ENCODE results near the gene RNGTT. TPM values are rescaled to one million over a fixed set of nuclear protein-coding genes. Genes with fewer than 3 reads are reported as not detected.

The RNGTT gene
- total and polyA plus RNA-seq, 10 of the 15 experiments (the other 5 are each of a cell fraction or from before 2014, with no cell fraction given), result 7.7 to 30.4 (median 22.2) TPM

- DNase-seq (ENCODE audit: low read depth, low spot score), result no peak
- POLR2A ChIA-PET, result no interaction called here
- peaks cover 5% of the 10 kb centered on the region for H3K9me3 ChIP-seq (replicated peaks; ENCODE audit: control insufficient read depth, insufficient read depth, low read length)
- H4K20me1 ChIP-seq (ENCODE audit: control insufficient read depth, insufficient read depth), result no peaks in the 10 kb centered on the region
- no peak overlapping the region for H2AFZ ChIP-seq (ENCODE audit: control insufficient read depth, low read depth, low read length)
- no peaks in the 10 kb centered on the region for H3K4me1 ChIP-seq (ENCODE audit: control insufficient read depth, insufficient read depth, low read length)
- H3K4me2 ChIP-seq (ENCODE audit: control insufficient read depth, insufficient read depth), result no peak overlapping the region
- FAIRE-seq, result no peak
- CTCF ChIA-PET, result no interaction called here
- H3K4me3 ChIP-seq, result no peak overlapping the region
- no peak overlapping the region for H3K27ac ChIP-seq (ENCODE audit: control insufficient read depth, insufficient read depth)
- intact Hi-C loops (cut with micrococcal nuclease; ENCODE audit: unreplicated experiment), result no loop called here
- BruUV-seq (replicated peaks), result no TSS peak
- no peaks in the 10 kb centered on the region for H3K79me2 ChIP-seq (ENCODE audit: control insufficient read depth, insufficient read depth, low read length)
- ATAC-seq, result no peak
- H3K9ac ChIP-seq (ENCODE audit: control insufficient read depth, insufficient read depth, low read length), result no peak overlapping the region
- in situ Hi-C loops (cut with MboI), result no loop called here
- RAD21 ChIA-PET (ENCODE audit: unreplicated experiment), result no interaction called here
- no peaks in the 10 kb centered on the region for H3K27me3 ChIP-seq (replicated peaks in 1 of 2; ENCODE audit: control insufficient read depth in 2 of 2, insufficient read depth in 2 of 2, low read length in 1 of 2)
- SMC1A ChIA-PET (ENCODE audit: uncharacterized antibody, unreplicated experiment), result no interaction called here
- peaks cover 0 to 4% of the 10 kb centered on the region in 2 experiments; a peak in 1 of 4 replicates for H3K36me3 ChIP-seq (ENCODE audit: control insufficient read depth in 2 of 2, insufficient read depth in 2 of 2, low read length in 1 of 2)
- TF ChIP-seq KAT2A (conservative IDR thresholded peaks at IDR 0.05; ENCODE audit: control insufficient read depth, low read depth, low read length) (no peak), NFXL1 (IDR thresholded peaks at IDR 0.05; ENCODE audit: borderline replicate concordance) (no peak), ZNF384 (IDR thresholded peaks at IDR 0.05; ENCODE audit: borderline replicate concordance, low read depth, low read length) (no peak), POLR2AphosphoS5 (IDR thresholded peaks at IDR 0.05; ENCODE audit: low read length) (no peak), IKZF1 (conservative IDR thresholded peaks at IDR 0.05) (no peak), PAX5 (IDR thresholded peaks at IDR 0.05; ENCODE audit: borderline replicate concordance, low read depth, low read length) (no peak), FOXM1 (IDR thresholded peaks at IDR 0.05; ENCODE audit: low read depth, low read length) (no peak), MTA2 (IDR thresholded peaks at IDR 0.05; ENCODE audit: low read depth) (no peak), PKNOX1 (IDR thresholded peaks at IDR 0.05) (no peak), ZBTB40 (IDR thresholded peaks at IDR 0.05; ENCODE audit: borderline replicate concordance) (no peak), CBX3 (IDR thresholded peaks at IDR 0.05; ENCODE audit: borderline replicate concordance, low read depth) (no peak), EP300 (IDR thresholded peaks at IDR 0.05; ENCODE audit: borderline replicate concordance in 1 of 2, control insufficient read depth in 1 of 2, low read depth in 2 of 2, low read length in 2 of 2) (no peak), MYC (IDR thresholded peaks at IDR 0.05; ENCODE audit: insufficient read depth, insufficient read length, insufficient replicate concordance, low read length, severe bottlenecking) (no peak), SMC3 (IDR thresholded peaks at IDR 0.05; ENCODE audit: borderline replicate concordance, low read length) (no peak), CHD4 (IDR thresholded peaks at IDR 0.05) (no peak), ZNF687 (IDR thresholded peaks at IDR 0.05) (no peak), STAT1 (conservative IDR thresholded peaks at IDR 0.05) (no peak)
Measured at GRCh38 chr6:88808381-88808780, 155.0 kb downstream of the RNGTT start.
